Measurements from ENCODE around the gene PRKAG3. TPM values are rescaled to one million over a fixed set of nuclear protein-coding genes. Genes with fewer than 3 reads are reported as not detected.

PRKAG3 gene
- total and polyA plus RNA-seq, 2 experiments from 2014 or later = not detected

GRCh38 chr2:218860950-218861381 lies 29.4 kb upstream of the PRKAG3 start:
- peak overlapping the region; percentile 60 for H3K4me3 Mint-ChIP-seq
- H3K36me3 Mint-ChIP-seq (ENCODE audit: low read depth) = no peaks in the 10 kb centered on the region
- peaks cover 96% of the 10 kb centered on the region for H3K27me3 ChIP-seq (ENCODE audit: insufficient read depth)
- H4K20me1 ChIP-seq (replicated peaks; ENCODE audit: insufficient read depth) = peaks cover 7% of the 10 kb centered on the region
- ATAC-seq (peak; percentile 87), DNase-seq (ENCODE audit: low spot score) (peak; percentile 97)
- no peaks in the 10 kb centered on the region for H3K9me2 ChIP-seq (ENCODE audit: insufficient read depth)
- H3F3A ChIP-seq (replicated peaks; ENCODE audit: low read depth) = 0 out of 2 replicates have a peak, but pooled peaks cover 17% of the 10 kb centered on the region
- H2AFZ ChIP-seq = no peak overlapping the region
- H3K36me3 ChIP-seq (ENCODE audit: insufficient read depth) = no peaks in the 10 kb centered on the region; the same call in 1 of the 2 replicates
- no peaks in the 10 kb centered on the region for H3K79me2 ChIP-seq (replicated peaks; ENCODE audit: insufficient read depth)
- peaks cover 93% of the 10 kb centered on the region for H3K27me3 Mint-ChIP-seq (ENCODE audit: insufficient read depth, low read depth, poor library complexity)
- H3K27ac Mint-ChIP-seq = no peak overlapping the region
- H3K4me3 ChIP-seq = no peak overlapping the region; the same call in 1 of the 2 replicates
- TF ChIP-seq ZNF114 (CRISPR knock-in tag; IDR thresholded peaks at IDR 0.05) (no peak), ETS1 (IDR thresholded peaks at IDR 0.05) (no peak), POLR2AphosphoS5 (IDR thresholded peaks at IDR 0.05; ENCODE audit: low read depth) (no peak), CREB1 (CRISPR knock-in tag; IDR thresholded peaks at IDR 0.05; ENCODE audit: low read depth) (no peak), ZNF462 (CRISPR knock-in tag; IDR thresholded peaks at IDR 0.05) (no peak), NANOG (IDR thresholded peaks at IDR 0.05; ENCODE audit: borderline replicate concordance) (no peak), STAT1 (IDR thresholded peaks at IDR 0.05; ENCODE audit: unreplicated experiment) (no peak)
- H3K9me3 Mint-ChIP-seq = no peaks in the 10 kb centered on the region; the same call in 2 of the 3 replicates
- peaks cover 43% of the 10 kb centered on the region for H3K4me1 Mint-ChIP-seq
- peaks cover 35% of the 10 kb centered on the region for H3K4me1 ChIP-seq (ENCODE audit: insufficient read depth)
- H3K27ac ChIP-seq (ENCODE audit: low read depth) = no peak overlapping the region
- H3K4me2 ChIP-seq = peak overlapping the region; percentile 28
